Activated effector memory CD4-positive, alpha-beta T cell treated with anti-CD3 and anti-CD28 coated beads, Interleukin-2, amount 50 U/mL, for 16 hours (primary cell): ENCODE results near the gene KDM4C.

Source experiments
- DNase-seq: peaks from one replicate; pipeline ENCODE4 v3.0.0-alpha.2; 2020

The KDM4C gene

GRCh38 chr9:6870650-6871477 lies 113.1 kb downstream of the KDM4C start:
- no peak for DNase-seq

- DNase-seq, result no peak
Observed at GRCh38 chr9:6873857-6874256, 116.1 kb downstream of the KDM4C start.

- DNase-seq, result no peak
Observed at GRCh38 chr9:6876195-6876894, 118.6 kb downstream of the KDM4C start.

- no peak for DNase-seq
Observed at GRCh38 chr9:6877671-6878161, 119.9 kb downstream of the KDM4C start.

- DNase-seq, result no peak
Observed at GRCh38 chr9:6880626-6881025, 122.9 kb downstream of the KDM4C start.

GRCh38 chr9:6884101-6884500 lies 126.3 kb downstream of the KDM4C start:
- no peak for DNase-seq

- DNase-seq, result no peak
Observed at GRCh38 chr9:6884990-6885389, 127.2 kb downstream of the KDM4C start.

- DNase-seq, result no peak
Observed at GRCh38 chr9:6887051-6887450, 129.3 kb downstream of the KDM4C start.

- DNase-seq, result no peak
Observed at GRCh38 chr9:6889868-6890267, 132.1 kb downstream of the KDM4C start.

GRCh38 chr9:6893350-6894131 lies 135.8 kb downstream of the KDM4C start:
- no peak for DNase-seq

GRCh38 chr9:6894135-6894534 lies 136.4 kb downstream of the KDM4C start:
- no peak for DNase-seq

- no peak for DNase-seq
Observed at GRCh38 chr9:6895754-6896153, 138.0 kb downstream of the KDM4C start.

GRCh38 chr9:6896562-6896961 lies 138.8 kb downstream of the KDM4C start:
- DNase-seq, result no peak

- DNase-seq, result no peak
Observed at GRCh38 chr9:6897207-6897822, 139.5 kb downstream of the KDM4C start.

GRCh38 chr9:6897898-6898302 lies 140.1 kb downstream of the KDM4C start:
- DNase-seq, result no peak

GRCh38 chr9:6899274-6899673 lies 141.5 kb downstream of the KDM4C start:
- DNase-seq, result no peak

GRCh38 chr9:6900440-6900883 lies 142.7 kb downstream of the KDM4C start:
- no peak for DNase-seq

- DNase-seq, result no peak
Observed at GRCh38 chr9:6901180-6901579, 143.4 kb downstream of the KDM4C start.

- no peak for DNase-seq
Observed at GRCh38 chr9:6902423-6902822, 144.7 kb downstream of the KDM4C start.

- no peak for DNase-seq
Observed at GRCh38 chr9:6904371-6904770, 146.6 kb downstream of the KDM4C start.

GRCh38 chr9:6905850-6906375 lies 148.1 kb downstream of the KDM4C start:
- no peak for DNase-seq

GRCh38 chr9:6907772-6908381 lies 150.1 kb downstream of the KDM4C start:
- DNase-seq, result no peak
